CD14-positive monocyte (primary cell): Measurements from ENCODE around the gene SF3B3. TPM values are rescaled to one million over a fixed set of nuclear protein-coding genes. Genes with fewer than 3 reads are reported as not detected.

Source experiments
- DNase-seq, 3 donors: peaks; one replicate each; pipeline ENCODE4 v3.0.0-alpha.2; 2011 to 2022
- H2AFZ ChIP-seq: 2 replicates; pipeline ENCODE4 v1.6.0; 2012; ENCODE audit warnings: mild to moderate bottlenecking, low read depth, low read length, inconsistent platforms; ENCODE audit not compliant: insufficient read depth, poor library complexity, severe bottlenecking
- H3K27ac ChIP-seq, 2 donors: 1 replicate in 1 of 2; 2 replicates in 1 of 2; pipeline ENCODE4 v1.5.1; 2012 to 2013; ENCODE audit warnings: low read length in 2 of 2, control low read depth in 1 of 2, inconsistent platforms in 1 of 2, low read depth in 1 of 2, mild to moderate bottlenecking in 1 of 2
- H3K27me3 ChIP-seq, 2 donors: one replicate each; pipeline versions ENCODE4 v1.6.0 to v1.6.1; 2011 to 2013; ENCODE audit warnings: low read length in 2 of 2; ENCODE audit not compliant: control insufficient read depth in 2 of 2, insufficient read depth in 2 of 2
- H3K36me3 ChIP-seq, 2 donors: replicated peaks in 1 of 2; 1 replicate in 1 of 2; 2 replicates in 1 of 2; pipeline versions ENCODE4 v1.5.1 to v1.6.1; 2012 to 2013; ENCODE audit warnings: low read length in 2 of 2, control low read depth in 1 of 2, inconsistent platforms in 1 of 2, mild to moderate bottlenecking in 1 of 2; ENCODE audit not compliant: insufficient read depth in 2 of 2, control insufficient read depth in 1 of 2
- H3K4me1 ChIP-seq, 2 donors: 1 replicate in 1 of 2; 2 replicates in 1 of 2; pipeline versions ENCODE4 v1.5.1 to v1.6.1; 2012 to 2013; ENCODE audit warnings: low read length in 2 of 2, control low read depth in 1 of 2, inconsistent platforms in 1 of 2, mild to moderate bottlenecking in 1 of 2, moderate library complexity in 1 of 2; ENCODE audit not compliant: insufficient read depth in 2 of 2, control insufficient read depth in 1 of 2
- H3K4me2 ChIP-seq: replicated peaks from 2 replicates; pipeline ENCODE3; 2012; ENCODE audit warnings: low read length, moderate library complexity, mild to moderate bottlenecking; ENCODE audit not compliant: poor library complexity, severe bottlenecking; ENCODE audit errors: extremely low read depth
- H3K4me3 ChIP-seq, 3 experiments: fragments of 200-600 bp in 1 of 3; sonication (generic) in 1 of 3; replicated peaks in 1 of 3; 1 replicate in 2 of 3; 2 replicates in 1 of 3; pipeline ENCODE4 v1.5.1; 2011 to 2013; ENCODE audit warnings: low read length in 3 of 3, mild to moderate bottlenecking in 3 of 3, control low read depth in 2 of 3, low read depth in 2 of 3, inconsistent platforms in 1 of 3, moderate library complexity in 1 of 3
- H3K79me2 ChIP-seq: 2 replicates; pipeline ENCODE4 v1.6.0; 2012; ENCODE audit warnings: mild to moderate bottlenecking, control low read depth, inconsistent platforms, low read length, moderate library complexity; ENCODE audit not compliant: insufficient read depth
- H3K9ac ChIP-seq: 2 replicates; pipeline ENCODE4 v1.6.0; 2017; ENCODE audit warnings: low read length, mild to moderate bottlenecking; ENCODE audit not compliant: insufficient read depth, poor library complexity, severe bottlenecking
- H3K9me3 ChIP-seq, 2 donors: replicated peaks in 1 of 2; 1 replicate in 1 of 2; 2 replicates in 1 of 2; pipeline versions ENCODE4 v1.5.1 to v1.6.1; 2012 to 2013; ENCODE audit warnings: low read length in 2 of 2, control low read depth in 1 of 2; ENCODE audit not compliant: control insufficient read depth in 1 of 2, insufficient read depth in 1 of 2
- H4K20me1 ChIP-seq: 2 replicates; pipeline ENCODE4 v1.6.0; 2012; ENCODE audit warnings: mild to moderate bottlenecking, low read length, control low read depth, moderate library complexity; ENCODE audit not compliant: insufficient read depth
- H3K27ac Mint-ChIP-seq, 7 donors: one replicate each; pipeline ENCODE4 v1.8.0; 2020; ENCODE audit warnings: mild to moderate bottlenecking in 7 of 7, mixed read lengths in 7 of 7, moderate library complexity in 6 of 7, inconsistent platforms in 2 of 7
- H3K27me3 Mint-ChIP-seq, 3 donors: one replicate each; pipeline ENCODE4 v1.8.0; 2021 to 2022; ENCODE audit warnings: low read depth in 3 of 3, mild to moderate bottlenecking in 3 of 3, mixed read lengths in 3 of 3, moderate library complexity in 3 of 3, inconsistent platforms in 1 of 3
- H3K36me3 Mint-ChIP-seq, 2 donors: one replicate each; pipeline ENCODE4 v1.8.0; 2020; ENCODE audit warnings: mixed read lengths in 2 of 2, inconsistent platforms in 1 of 2, mild to moderate bottlenecking in 1 of 2
- H3K4me1 Mint-ChIP-seq: one replicate; pipeline ENCODE4 v1.8.0; 2020; ENCODE audit warnings: mild to moderate bottlenecking, mixed read lengths
- H3K4me3 Mint-ChIP-seq, 2 donors: one replicate each; pipeline ENCODE4 v1.8.0; 2020; ENCODE audit warnings: mild to moderate bottlenecking in 2 of 2, mixed read lengths in 2 of 2, moderate library complexity in 1 of 2
- H3K9me3 Mint-ChIP-seq, 7 donors: one replicate each; pipeline ENCODE4 v1.8.0; 2020 to 2022; ENCODE audit warnings: mixed read lengths in 7 of 7, mild to moderate bottlenecking in 6 of 7, moderate library complexity in 6 of 7, inconsistent platforms in 2 of 7
- WGBS: methylation state at CpG from one replicate; pipeline ENCODE4 v1.1.5; 2013; ENCODE audit warnings: missing lambda C conversion rate; ENCODE audit not compliant: insufficient coverage; 5-methylcytosine and 5-hydroxymethylcytosine counted together
- intact Hi-C, 2 donors: fragments of 100-400 bp; cut with micrococcal nuclease; formaldehyde crosslinking; loops; one replicate each; pipeline versions ENCODE4 v1.15.0 to v1.15.1; 2023
- polyA plus RNA-seq, 3 donors: library from polyadenylated mRNA; depleted of rRNA in 1 of 3; unstranded in 2 of 3; stranded (reverse) in 1 of 3; fragments of 300-500 nt in 2 of 3; fragments of >200 nt in 1 of 3; fragmentation: Illumina TruSeq in 2 of 3; gene quantifications; 1 replicate in 2 of 3; 2 replicates in 1 of 3; pipeline ENCODE4 v1.2.3, GENCODE V29; 2012 to 2021
- TF ChIP-seq, protein P1 (sequence below): fragments of 200-600 bp; IDR thresholded peaks from one replicate; pipeline ENCODE4 v1.8.0; 2022; ENCODE audit warnings: antibody characterized with exemption, mild to moderate bottlenecking

SF3B3 gene
- polyA plus RNA-seq, 3 donors, result 34.2 to 52.3 (median 42.1) TPM

DNA sequence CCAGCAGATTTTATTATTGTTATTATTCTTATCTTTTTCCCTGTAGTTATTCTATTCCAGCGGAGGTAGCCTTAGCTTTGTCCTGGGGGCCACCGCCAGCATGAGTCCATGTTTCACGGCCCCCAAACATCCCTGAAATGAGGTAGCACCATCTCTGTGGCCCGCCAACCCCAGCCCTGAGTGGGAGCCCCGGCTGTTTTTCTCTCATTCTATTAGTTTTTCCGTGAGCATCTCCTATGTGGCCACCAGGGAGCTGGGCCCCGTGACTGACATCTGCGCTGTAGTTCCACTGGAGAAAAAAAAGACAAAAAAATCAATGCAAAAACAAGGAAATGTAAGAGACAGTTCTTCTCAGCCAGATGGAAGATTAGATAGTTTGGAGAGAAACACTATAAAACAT, 79.2 kb downstream of the SF3B3 start:
- Histone ChIP-seq H3K79me2 (no peaks in the 10 kb centered on the region), H4K20me1 (no peaks in the 10 kb centered on the region), H3K27ac (no peak overlapping the region), H3K9ac (no peak overlapping the region), H3K4me1 (no peaks in the 10 kb centered on the region), H3K36me3 (no peaks in the 10 kb centered on the region), H3K9me3 (no peaks in the 10 kb centered on the region), H3K27me3 (no peaks in the 10 kb centered on the region), H3K4me3 (no peak overlapping the region), H3K4me2 (no peak overlapping the region), H2AFZ (no peak overlapping the region)
- H3K9me3 Mint-ChIP-seq, result no peaks in the 10 kb centered on the region
- no peak overlapping the region for H3K4me3 Mint-ChIP-seq
- no peaks in the 10 kb centered on the region for H3K4me1 Mint-ChIP-seq
- H3K36me3 Mint-ChIP-seq, result no peaks in the 10 kb centered on the region
- peaks cover 0 to 12% (median 4%) of the 10 kb centered on the region in 3 donors for H3K27me3 Mint-ChIP-seq
- TF ChIP-seq, protein P1, sequence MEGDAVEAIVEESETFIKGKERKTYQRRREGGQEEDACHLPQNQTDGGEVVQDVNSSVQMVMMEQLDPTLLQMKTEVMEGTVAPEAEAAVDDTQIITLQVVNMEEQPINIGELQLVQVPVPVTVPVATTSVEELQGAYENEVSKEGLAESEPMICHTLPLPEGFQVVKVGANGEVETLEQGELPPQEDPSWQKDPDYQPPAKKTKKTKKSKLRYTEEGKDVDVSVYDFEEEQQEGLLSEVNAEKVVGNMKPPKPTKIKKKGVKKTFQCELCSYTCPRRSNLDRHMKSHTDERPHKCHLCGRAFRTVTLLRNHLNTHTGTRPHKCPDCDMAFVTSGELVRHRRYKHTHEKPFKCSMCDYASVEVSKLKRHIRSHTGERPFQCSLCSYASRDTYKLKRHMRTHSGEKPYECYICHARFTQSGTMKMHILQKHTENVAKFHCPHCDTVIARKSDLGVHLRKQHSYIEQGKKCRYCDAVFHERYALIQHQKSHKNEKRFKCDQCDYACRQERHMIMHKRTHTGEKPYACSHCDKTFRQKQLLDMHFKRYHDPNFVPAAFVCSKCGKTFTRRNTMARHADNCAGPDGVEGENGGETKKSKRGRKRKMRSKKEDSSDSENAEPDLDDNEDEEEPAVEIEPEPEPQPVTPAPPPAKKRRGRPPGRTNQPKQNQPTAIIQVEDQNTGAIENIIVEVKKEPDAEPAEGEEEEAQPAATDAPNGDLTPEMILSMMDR, result no peak
- H3K27ac Mint-ChIP-seq, result no peak overlapping the region
- DNase-seq, result no peak
- 94% methylated on average over 3 of the region's 8 CpGs for WGBS
- intact Hi-C loops, result no loop called here

DNA sequence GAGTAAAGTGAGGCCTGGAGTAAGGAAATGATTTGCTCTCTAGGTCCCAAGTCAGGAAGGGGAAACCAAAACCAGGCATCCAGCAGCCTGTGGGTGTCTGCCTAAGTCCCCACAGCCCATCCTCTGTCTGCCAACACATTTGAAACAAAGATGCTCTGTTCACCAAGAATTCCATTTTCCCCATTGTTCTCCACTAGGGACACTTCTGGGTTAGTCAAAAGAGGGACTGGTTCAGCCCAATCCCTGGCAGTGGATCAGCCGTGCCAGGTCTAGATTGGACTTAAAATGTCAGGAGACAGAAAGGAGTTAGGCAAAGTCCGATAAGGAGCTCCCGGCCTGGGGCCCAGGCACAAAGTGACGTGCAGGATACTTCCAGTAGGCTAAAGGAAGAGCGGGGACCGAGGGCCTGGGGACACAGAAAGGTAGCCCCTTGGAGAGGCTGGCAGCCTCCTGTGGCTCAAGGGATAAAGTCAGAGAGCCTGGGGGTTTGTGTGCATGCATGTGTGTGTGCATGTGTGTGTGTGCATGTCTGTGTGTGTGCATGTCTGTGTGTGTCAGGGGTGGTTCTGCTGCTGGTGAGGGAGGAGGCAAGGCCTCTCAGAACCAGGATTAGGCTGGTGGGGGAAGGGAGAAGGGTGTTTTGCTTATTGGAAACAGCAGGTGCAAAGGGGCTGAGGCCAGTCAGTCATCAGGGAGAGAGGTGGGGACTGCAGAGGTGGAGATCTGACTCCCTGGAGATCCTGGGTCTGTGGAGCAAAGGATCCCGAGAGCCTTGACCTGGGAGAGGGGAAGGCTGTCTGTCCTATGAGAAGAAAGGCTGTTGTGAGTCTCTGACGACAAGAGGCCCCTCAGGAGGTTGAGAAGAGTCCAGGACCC, 81.0 kb downstream of the SF3B3 start:
- no peak overlapping the region for H3K27ac Mint-ChIP-seq
- H3K4me1 Mint-ChIP-seq, result no peaks in the 10 kb centered on the region
- Histone ChIP-seq H2AFZ (no peak overlapping the region), H4K20me1 (no peaks in the 10 kb centered on the region), H3K4me2 (no peak overlapping the region), H3K27me3 (no peaks in the 10 kb centered on the region), H3K36me3 (no peaks in the 10 kb centered on the region), H3K4me3 (no peak overlapping the region), H3K27ac (no peak overlapping the region), H3K79me2 (no peaks in the 10 kb centered on the region), H3K9me3 (no peaks in the 10 kb centered on the region), H3K9ac (no peak overlapping the region), H3K4me1 (no peaks in the 10 kb centered on the region)
- WGBS, result 91% methylated on average over 6 of the region's 8 CpGs
- H3K27me3 Mint-ChIP-seq, result peaks cover 2 to 11% (median 3%) of the 10 kb centered on the region in 3 donors
- intact Hi-C loops, result no loop called here
- no peak for DNase-seq
- TF ChIP-seq, protein P1, result no peak
- no peaks in the 10 kb centered on the region for H3K36me3 Mint-ChIP-seq
- no peak overlapping the region for H3K4me3 Mint-ChIP-seq
- no peaks in the 10 kb centered on the region for H3K9me3 Mint-ChIP-seq
